Activated T-cell treated with anti-CD3 and anti-CD28 coated beads, Interleukin-2, amount 50 U/mL, for 72 hours (primary cell): Measurements from ENCODE around the gene IFT80. TPM values are rescaled to one million over a fixed set of nuclear protein-coding genes. Genes with fewer than 3 reads are reported as not detected.
"Not testable (repeated sequence)": the region's sequence is repeated elsewhere in the genome, so short reads cannot be mapped to it uniquely, and the experiment has no call there.

Source experiments
- ATAC-seq, 2 donors: fragments of 150-1000 bp; cut with Tn5 transposase; replicated peaks in 1 of 2; 2 replicates each; pipeline ENCODE4 v1.10.0; 2021; ENCODE audit warnings: moderate library complexity in 2 of 2, mild to moderate bottlenecking in 1 of 2
- DNase-seq, 2 donors: peaks; one replicate each; pipeline ENCODE4 v3.0.0; 2021 to 2022; ENCODE audit warnings: mixed read lengths in 1 of 2
- H3K27ac Mint-ChIP-seq: one replicate; pipeline ENCODE4 v1.8.0; 2022; ENCODE audit warnings: mild to moderate bottlenecking, moderate library complexity, mixed read lengths
- H3K27me3 Mint-ChIP-seq: one replicate; pipeline ENCODE4 v1.8.0; 2022; ENCODE audit warnings: low read depth, mixed read lengths
- H3K36me3 Mint-ChIP-seq, 2 donors: one replicate each; pipeline ENCODE4 v1.8.0; 2022; ENCODE audit warnings: mixed read lengths in 2 of 2, mild to moderate bottlenecking in 1 of 2; ENCODE audit not compliant: insufficient read depth in 2 of 2
- H3K4me1 Mint-ChIP-seq: one replicate; pipeline ENCODE4 v1.8.0; 2022; ENCODE audit warnings: low read depth, mixed read lengths
- H3K4me3 Mint-ChIP-seq, 2 donors: one replicate each; pipeline ENCODE4 v1.8.0; 2022; ENCODE audit warnings: mild to moderate bottlenecking in 2 of 2, mixed read lengths in 2 of 2, moderate library complexity in 2 of 2
- H3K9me3 Mint-ChIP-seq, 2 donors: one replicate each; pipeline ENCODE4 v1.8.0; 2022; ENCODE audit warnings: mixed read lengths in 2 of 2
- total RNA-seq, 2 donors: library from RNA; stranded (reverse); gene quantifications; one replicate each; pipeline ENCODE4 v1.2.3, GENCODE V29; 2022

The IFT80 gene
- total RNA-seq, 2 donors from 2014 or later: 22.2 to 22.7 TPM

DNA sequence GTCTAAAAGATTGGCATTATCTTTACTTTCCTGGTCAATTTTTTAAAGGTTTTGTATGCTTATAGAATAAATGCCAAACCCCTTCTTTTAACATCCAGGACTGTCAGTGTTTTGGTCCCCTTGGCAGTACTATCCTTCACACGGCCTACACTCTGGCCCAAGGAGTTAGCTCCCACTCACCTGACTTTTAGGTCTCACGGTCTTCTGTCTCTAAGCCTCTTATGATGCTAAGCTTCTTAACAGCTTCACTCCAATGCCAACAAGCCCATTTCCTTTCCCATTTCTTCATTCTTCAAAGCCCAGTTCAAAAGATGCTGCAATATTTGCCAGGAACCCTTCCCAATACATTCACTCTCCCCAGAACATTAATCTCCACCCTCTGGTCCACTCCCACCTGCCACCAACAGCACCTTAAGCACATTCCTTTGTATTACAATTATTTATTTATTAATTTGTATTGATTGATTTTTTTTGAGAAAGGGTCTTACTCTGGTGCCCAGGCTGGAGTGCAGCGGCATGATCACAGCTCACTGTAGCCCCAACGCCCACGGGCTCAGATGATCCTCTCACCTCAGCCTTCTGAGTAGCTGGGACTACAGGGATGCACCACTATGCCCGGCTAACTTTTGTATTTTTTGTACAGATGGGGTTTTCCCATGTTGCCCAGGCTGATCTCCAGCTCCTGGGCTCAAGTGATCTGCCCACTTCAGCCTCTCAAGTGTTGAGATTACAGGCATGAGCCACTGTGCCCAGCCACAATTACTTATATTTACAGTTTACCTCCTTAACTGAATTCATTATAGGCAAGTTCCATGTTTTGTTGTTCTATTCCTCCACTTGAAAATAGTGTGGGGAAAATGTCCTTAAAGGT, 27.8 kb downstream of the IFT80 start:
- ATAC-seq (no peak), DNase-seq (no peak)
- Mint-ChIP-seq H3K27ac (no peak overlapping the region), H3K4me3 (no peak overlapping the region), H3K36me3 (peaks cover 4 to 15% of the 10 kb centered on the region in 2 donors), H3K9me3 (no peaks in the 10 kb centered on the region), H3K4me1 (peaks cover 13% of the 10 kb centered on the region), H3K27me3 (no peaks in the 10 kb centered on the region)

DNA sequence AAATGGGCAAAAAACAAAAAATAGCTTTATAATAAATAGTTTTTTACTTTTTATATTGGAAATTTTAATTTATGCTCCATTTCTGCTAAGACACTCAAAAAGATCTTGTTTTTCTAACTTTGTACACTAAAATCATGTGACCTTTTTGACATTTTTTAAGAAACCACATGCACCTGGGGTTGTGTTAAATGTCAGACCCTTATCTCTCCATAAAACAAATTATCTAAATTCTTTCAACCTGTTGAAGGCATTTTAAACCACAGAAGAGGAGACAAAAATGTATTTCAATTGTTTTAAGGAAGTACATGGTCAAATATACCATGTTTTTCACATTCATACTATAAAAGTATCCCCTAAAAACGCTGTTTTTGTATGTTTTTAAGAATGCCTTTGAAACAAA, 29.2 kb downstream of the IFT80 start:
- no peaks in the 10 kb centered on the region for H3K9me3 Mint-ChIP-seq
- H3K36me3 Mint-ChIP-seq: peaks cover 4 to 13% of the 10 kb centered on the region in 2 donors
- no peak overlapping the region for H3K27ac Mint-ChIP-seq
- no peaks in the 10 kb centered on the region for H3K27me3 Mint-ChIP-seq
- ATAC-seq (no peak), DNase-seq (no peak)
- peaks cover 13% of the 10 kb centered on the region for H3K4me1 Mint-ChIP-seq
- H3K4me3 Mint-ChIP-seq: no peak overlapping the region

DNA sequence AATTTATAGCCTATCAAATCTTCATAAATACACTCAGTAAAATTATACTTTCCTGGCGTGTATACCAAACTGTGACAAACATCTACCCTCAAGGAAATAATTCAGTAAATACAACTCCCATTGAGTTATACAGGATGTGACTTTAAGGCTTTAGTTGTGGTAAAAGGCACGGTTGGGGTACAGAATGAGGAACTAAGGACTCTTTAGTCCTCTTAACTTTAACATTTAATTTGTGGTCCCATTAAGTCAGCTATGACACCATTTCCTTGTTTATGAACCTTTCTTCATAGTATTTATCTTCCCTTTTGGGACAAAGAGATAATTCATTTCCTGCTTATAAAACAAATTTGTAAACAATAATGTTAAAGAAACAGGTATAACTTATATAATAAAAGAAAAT, 30.2 kb downstream of the IFT80 start:
- ATAC-seq (no peak), DNase-seq (no peak)
- H3K4me3 Mint-ChIP-seq: no peak overlapping the region
- no peak overlapping the region for H3K27ac Mint-ChIP-seq
- H3K9me3 Mint-ChIP-seq: no peaks in the 10 kb centered on the region
- H3K4me1 Mint-ChIP-seq: peaks cover 13% of the 10 kb centered on the region
- no peaks in the 10 kb centered on the region for H3K27me3 Mint-ChIP-seq
- peaks cover under 1 to 6% of the 10 kb centered on the region in 2 donors for H3K36me3 Mint-ChIP-seq

DNA sequence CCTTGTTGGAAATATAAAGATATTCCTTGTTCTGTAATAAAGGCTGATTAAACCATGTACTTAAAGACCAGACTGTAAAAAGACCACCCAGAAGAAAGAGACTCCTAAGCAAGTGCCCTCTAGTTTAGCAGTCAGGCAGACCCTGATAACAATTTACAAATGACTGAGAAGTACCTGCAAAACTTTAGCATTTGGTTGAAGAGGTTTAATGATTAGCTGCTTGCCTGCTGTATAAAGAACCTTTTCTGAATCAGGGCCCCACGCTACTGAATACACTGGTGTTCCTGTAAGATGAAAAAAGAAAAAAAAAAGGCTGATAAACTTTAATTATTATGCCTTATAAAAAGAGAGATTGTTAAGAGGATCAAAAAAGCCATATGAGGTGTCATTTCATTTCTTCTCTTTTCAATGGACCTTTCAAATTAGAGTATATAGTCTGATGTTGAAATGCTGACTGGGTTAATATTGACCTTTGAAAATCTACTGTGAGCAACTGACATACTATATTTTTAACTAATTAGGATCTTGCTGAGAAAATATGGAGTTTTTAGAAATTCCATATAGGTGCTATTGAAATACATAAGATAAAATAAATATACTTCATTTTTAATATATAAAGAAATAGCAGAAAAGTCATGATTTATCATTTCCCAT, 33.0 kb downstream of the IFT80 start:
- Mint-ChIP-seq H3K27ac (no peak overlapping the region), H3K36me3 (peaks cover 2 to 6% of the 10 kb centered on the region in 2 donors), H3K4me3 (no peak overlapping the region), H3K27me3 (no peaks in the 10 kb centered on the region), H3K4me1 (peaks cover 13% of the 10 kb centered on the region), H3K9me3 (no peaks in the 10 kb centered on the region)
- ATAC-seq (no peak), DNase-seq (no peak)

DNA sequence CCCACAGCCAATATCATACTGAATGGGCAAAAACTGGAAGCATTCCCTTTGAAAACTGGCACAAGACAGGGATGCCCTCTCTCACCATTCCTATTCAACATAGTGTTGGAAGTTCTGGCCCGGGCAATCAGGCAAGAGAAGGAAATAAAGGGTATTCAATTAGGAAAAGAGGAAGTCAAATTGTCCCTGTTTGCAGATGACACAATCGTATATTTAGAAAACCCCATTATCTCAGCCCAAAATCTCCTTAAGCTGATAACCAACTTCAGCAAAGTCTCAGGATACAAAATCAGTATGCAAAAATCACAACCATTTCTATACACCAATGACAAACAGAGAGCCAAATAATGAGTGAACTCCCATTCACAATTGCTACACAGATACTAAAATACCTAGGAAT, 36.1 kb downstream of the IFT80 start:
- not testable (repeated sequence) for H3K27me3 Mint-ChIP-seq, ATAC-seq, H3K9me3 Mint-ChIP-seq, H3K36me3 Mint-ChIP-seq, H3K4me3 Mint-ChIP-seq, H3K27ac Mint-ChIP-seq, DNase-seq, H3K4me1 Mint-ChIP-seq

DNA sequence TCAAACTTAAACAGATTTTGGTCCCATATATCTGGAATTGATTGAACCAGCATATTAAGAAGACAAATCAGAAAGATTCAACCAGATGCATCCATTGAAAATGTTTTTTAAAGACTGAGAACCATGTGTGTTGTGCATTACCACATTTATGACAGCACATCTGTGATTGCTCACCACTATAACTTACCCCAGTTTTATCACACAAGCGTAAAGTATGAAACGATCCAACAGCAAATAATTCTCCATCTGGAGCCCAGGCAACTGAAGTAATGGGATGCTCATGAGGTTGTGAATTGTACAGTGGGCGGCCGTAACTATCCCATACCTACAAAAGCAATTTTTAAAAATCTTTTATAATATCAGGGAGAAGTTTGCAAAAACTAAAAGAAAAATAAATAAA, 43.2 kb downstream of the IFT80 start:
- Mint-ChIP-seq H3K27me3 (no peaks in the 10 kb centered on the region), H3K4me3 (no peak overlapping the region), H3K36me3 (peaks cover 0 to 10% of the 10 kb centered on the region in 2 donors), H3K4me1 (no peaks in the 10 kb centered on the region), H3K9me3 (peaks cover 0 to 1% of the 10 kb centered on the region in 2 donors), H3K27ac (no peak overlapping the region)
- DNase-seq (no peak), ATAC-seq (no peak)

DNA sequence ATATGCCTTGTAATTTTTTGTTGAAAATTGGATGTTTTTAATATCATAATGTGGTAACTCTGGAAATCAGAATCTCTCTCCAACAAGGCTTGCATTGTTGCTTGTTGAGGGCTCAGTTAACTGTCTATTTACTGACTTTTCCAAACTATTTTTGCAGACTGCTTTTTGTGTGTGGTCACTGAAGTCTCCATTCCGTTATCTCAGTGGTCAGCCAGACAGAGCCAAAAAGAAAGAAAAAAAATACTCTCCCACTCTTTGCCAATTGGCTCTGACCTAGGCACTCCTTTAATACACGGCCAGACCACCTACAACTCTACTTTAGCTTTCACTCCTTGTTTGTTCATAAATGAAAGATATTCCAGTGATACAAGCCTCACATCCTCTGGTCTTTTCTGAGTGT, 52.5 kb downstream of the IFT80 start:
- DNase-seq: no peak
- Mint-ChIP-seq H3K9me3 (no peaks in the 10 kb centered on the region), H3K36me3 (no peaks in the 10 kb centered on the region), H3K27ac (no peak overlapping the region), H3K4me3 (no peak overlapping the region), H3K27me3 (no peaks in the 10 kb centered on the region), H3K4me1 (no peaks in the 10 kb centered on the region)
- no peak for ATAC-seq

DNA sequence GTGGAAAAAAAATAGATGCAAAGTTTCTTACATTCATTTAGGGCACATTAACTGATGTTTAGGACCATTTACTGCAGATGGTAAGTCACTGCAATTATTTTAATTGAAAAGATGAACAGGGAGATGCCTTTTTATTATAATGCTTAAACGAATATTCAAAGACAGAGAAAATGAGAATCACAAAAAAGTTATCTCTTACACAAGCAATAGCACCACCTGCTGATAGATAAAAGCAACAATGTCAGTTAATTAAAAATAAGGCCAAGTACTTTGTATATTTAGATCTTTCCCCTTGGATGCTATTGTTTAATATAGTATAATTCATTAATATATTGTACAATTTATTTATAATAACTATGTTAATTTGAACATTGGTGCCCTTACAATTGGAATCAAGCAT, 55.9 kb downstream of the IFT80 start:
- H3K4me1 Mint-ChIP-seq: no peaks in the 10 kb centered on the region
- no peaks in the 10 kb centered on the region for H3K9me3 Mint-ChIP-seq
- DNase-seq: no peak
- H3K4me3 Mint-ChIP-seq: no peak overlapping the region
- no peaks in the 10 kb centered on the region for H3K27me3 Mint-ChIP-seq
- no peak for ATAC-seq
- H3K36me3 Mint-ChIP-seq: no peaks in the 10 kb centered on the region
- no peak overlapping the region for H3K27ac Mint-ChIP-seq

DNA sequence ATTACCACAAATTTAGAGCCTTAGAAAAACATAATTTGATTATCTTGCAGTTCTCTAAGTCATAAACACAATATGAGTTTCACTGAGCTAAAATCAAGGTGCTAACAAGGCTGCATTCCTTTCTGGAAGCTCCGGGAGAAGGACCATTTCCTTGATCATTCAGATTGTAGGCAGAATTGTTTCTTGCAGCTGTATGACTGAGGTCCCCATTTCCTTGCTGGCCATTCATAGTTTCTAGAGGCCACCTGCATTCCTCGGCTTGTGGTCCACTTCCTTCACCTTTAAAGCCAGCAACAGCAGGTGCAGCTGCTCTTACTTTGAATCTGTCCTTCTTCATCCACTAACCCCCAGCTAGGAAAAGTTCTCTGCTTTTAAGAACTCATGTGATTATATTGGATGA, 58.7 kb downstream of the IFT80 start:
- H3K27me3 Mint-ChIP-seq: no peaks in the 10 kb centered on the region
- DNase-seq (no peak), ATAC-seq (no peak)
- H3K4me3 Mint-ChIP-seq: no peak overlapping the region
- H3K9me3 Mint-ChIP-seq: no peaks in the 10 kb centered on the region
- H3K27ac Mint-ChIP-seq: no peak overlapping the region
- H3K4me1 Mint-ChIP-seq: no peaks in the 10 kb centered on the region
- no peaks in the 10 kb centered on the region for H3K36me3 Mint-ChIP-seq

DNA sequence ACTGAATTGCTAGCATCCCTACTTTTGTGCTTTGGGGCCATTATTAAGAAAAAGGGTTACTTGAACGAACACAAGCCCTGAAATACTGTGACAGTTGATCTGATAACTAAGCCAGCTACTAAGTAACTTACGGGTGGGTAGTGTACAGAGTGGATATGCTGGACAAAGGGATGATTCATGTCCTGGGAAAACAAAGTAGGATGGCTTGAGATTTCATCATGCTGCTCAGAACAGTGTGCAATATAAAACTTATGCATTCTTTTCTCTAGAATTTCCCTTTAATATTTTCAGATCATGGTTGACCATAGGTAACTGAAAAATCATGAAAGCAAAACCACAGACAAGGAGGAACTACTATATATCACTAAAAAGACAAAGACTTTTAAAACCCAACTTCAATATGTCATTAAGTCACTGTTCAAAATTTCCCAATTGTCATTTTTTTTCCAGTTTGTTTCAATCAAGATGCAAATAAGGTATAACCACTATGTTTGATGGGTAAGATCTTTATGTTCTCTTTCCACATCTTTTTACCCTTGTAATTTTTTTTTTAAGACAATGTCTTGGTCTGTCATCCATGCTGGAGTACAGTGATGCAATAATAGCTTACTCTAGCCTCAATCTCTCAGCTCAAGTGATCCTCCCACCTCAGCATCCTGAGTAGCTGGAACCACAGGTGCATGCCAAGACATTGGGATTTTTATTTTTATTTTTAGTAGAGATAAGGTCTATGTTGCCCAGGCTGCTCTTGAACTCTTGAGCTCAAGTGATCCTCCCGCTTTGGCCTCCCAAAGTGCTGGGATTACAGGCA, 67.7 kb downstream of the IFT80 start:
- peaks cover 0 to 2% of the 10 kb centered on the region in 2 donors for H3K9me3 Mint-ChIP-seq
- DNase-seq (no peak), ATAC-seq (no peak)
- H3K27me3 Mint-ChIP-seq: no peaks in the 10 kb centered on the region
- H3K4me3 Mint-ChIP-seq: no peak overlapping the region
- H3K4me1 Mint-ChIP-seq: no peaks in the 10 kb centered on the region
- H3K27ac Mint-ChIP-seq: no peak overlapping the region
- peaks cover 0 to 2% of the 10 kb centered on the region in 2 donors for H3K36me3 Mint-ChIP-seq

DNA sequence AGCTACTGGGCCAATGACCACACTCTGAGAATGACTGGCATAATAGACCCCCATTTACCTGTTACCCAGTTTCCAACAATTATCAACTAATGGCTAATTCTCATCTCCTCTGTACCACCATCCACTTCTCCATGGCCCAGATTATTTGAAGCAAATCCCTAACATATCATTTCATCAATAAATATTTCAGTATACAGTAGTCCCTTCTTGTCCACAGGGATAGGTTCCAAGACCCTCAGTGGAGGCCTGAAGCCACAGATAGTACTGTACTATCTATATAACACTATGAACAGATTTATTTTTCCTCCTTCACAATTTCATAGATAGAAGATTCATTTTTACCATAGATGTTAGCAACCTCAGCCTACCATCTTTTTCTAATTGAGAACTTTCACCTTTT, 68.3 kb downstream of the IFT80 start:
- Mint-ChIP-seq H3K36me3 (peaks cover 0 to 2% of the 10 kb centered on the region in 2 donors), H3K27ac (peak overlapping the region; percentile 40), H3K4me3 (no peak overlapping the region), H3K4me1 (no peaks in the 10 kb centered on the region), H3K9me3 (peaks cover 0 to 2% of the 10 kb centered on the region in 2 donors), H3K27me3 (no peaks in the 10 kb centered on the region)
- ATAC-seq (no peak), DNase-seq (no peak)

DNA sequence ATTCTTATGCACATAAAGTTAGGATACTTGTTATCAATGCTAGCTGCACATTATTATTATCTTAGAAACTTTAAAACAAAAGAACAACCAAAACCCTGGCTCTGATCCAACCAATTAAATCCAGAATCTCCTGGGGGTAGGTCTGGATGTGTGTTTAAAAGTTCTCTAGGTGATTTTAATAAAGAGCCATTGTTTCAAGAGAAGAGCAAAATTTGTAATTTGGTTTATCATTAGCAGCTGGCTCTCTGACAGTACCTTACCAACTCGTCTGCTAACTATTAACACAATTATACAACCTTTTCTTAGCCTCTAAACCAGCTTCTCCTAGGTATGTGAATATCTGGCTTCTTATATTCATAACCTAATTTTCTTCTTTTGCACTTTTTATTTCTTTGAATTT, 68.9 kb downstream of the IFT80 start:
- Mint-ChIP-seq H3K27me3 (no peaks in the 10 kb centered on the region), H3K9me3 (peaks cover 0 to 2% of the 10 kb centered on the region in 2 donors), H3K27ac (no peak overlapping the region), H3K36me3 (peaks cover 0 to 2% of the 10 kb centered on the region in 2 donors), H3K4me1 (no peaks in the 10 kb centered on the region), H3K4me3 (no peak overlapping the region)
- no peak for DNase-seq
- ATAC-seq: no peak

DNA sequence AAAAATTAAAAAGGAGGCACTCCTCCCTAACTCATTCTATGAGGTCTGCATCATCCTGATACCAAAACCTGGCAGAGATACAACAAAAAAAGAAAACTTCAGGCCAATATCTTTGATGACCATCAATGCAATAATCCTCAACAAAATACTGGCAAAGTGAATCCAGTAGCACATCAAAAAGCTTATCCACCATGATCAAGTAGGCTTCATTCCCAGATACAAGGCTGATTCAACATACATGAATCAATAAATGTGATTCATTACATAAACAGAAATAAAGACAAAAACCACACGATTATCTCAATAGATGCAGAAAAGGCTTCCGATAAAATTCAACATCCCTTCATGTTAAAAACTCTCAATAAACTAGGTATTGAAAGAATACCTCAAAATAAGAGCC, 72.7 kb downstream of the IFT80 start:
- DNase-seq, ATAC-seq, H3K27me3 Mint-ChIP-seq, H3K27ac Mint-ChIP-seq, H3K4me1 Mint-ChIP-seq, H3K36me3 Mint-ChIP-seq, H3K9me3 Mint-ChIP-seq, H3K4me3 Mint-ChIP-seq: not testable (repeated sequence)
